ENCODE data around the gene PDF.

The PDF gene

GRCh38 chr16:69324585-69325253 is 5.7 kb downstream of the PDF start:
- in situ Hi-C loops (cut with HindIII; ENCODE audit: low sequenced_read_pairs), result no loop called here
- TF ChIP-seq CTCF (IDR thresholded peaks at IDR 0.05; ENCODE audit: low read depth, low read length, missing control alignments), result no peak
- no peak for DNase-seq (ENCODE audit: low read depth)
- no peak overlapping the region for H3K4me3 ChIP-seq (ENCODE audit: low read depth, low read length)

GRCh38 chr16:69324013-69324531 is 6.3 kb downstream of the PDF start:
- no peak for TF ChIP-seq CTCF (IDR thresholded peaks at IDR 0.05; ENCODE audit: low read depth, low read length, missing control alignments)
- DNase-seq (ENCODE audit: low read depth), result no peak
- H3K4me3 ChIP-seq (ENCODE audit: low read depth, low read length), result no peak overlapping the region
- in situ Hi-C loops (cut with HindIII; ENCODE audit: low sequenced_read_pairs), result no loop called here

GRCh38 chr16:69323415-69323814 is 7.0 kb downstream of the PDF start:
- in situ Hi-C loops (cut with HindIII; ENCODE audit: low sequenced_read_pairs), result no loop called here
- TF ChIP-seq CTCF (IDR thresholded peaks at IDR 0.05; ENCODE audit: low read depth, low read length, missing control alignments), result no peak
- DNase-seq (ENCODE audit: low read depth), result no peak
- H3K4me3 ChIP-seq (ENCODE audit: low read depth, low read length), result no peak overlapping the region

GRCh38 chr16:69322343-69322742 is 8.0 kb downstream of the PDF start:
- DNase-seq (ENCODE audit: low read depth), result no peak
- TF ChIP-seq CTCF (IDR thresholded peaks at IDR 0.05; ENCODE audit: low read depth, low read length, missing control alignments), result no peak
- no peak overlapping the region for H3K4me3 ChIP-seq (ENCODE audit: low read depth, low read length)
- in situ Hi-C loops (cut with HindIII; ENCODE audit: low sequenced_read_pairs), result no loop called here

GRCh38 chr16:69321080-69321479 is 9.3 kb downstream of the PDF start:
- TF ChIP-seq CTCF (IDR thresholded peaks at IDR 0.05; ENCODE audit: low read depth, low read length, missing control alignments), result no peak
- in situ Hi-C loops (cut with HindIII; ENCODE audit: low sequenced_read_pairs), result no loop called here

GRCh38 chr16:69320740-69321073 is 9.7 kb downstream of the PDF start:
- no peak for TF ChIP-seq CTCF (IDR thresholded peaks at IDR 0.05; ENCODE audit: low read depth, low read length, missing control alignments)
- H3K4me3 ChIP-seq (ENCODE audit: low read depth, low read length), result no peak overlapping the region
- no peak for DNase-seq (ENCODE audit: low read depth)
- in situ Hi-C loops (cut with HindIII; ENCODE audit: low sequenced_read_pairs), result no loop called here

More at GRCh38 chr16:69321080-69321479, 9.3 kb downstream of the PDF start:
- H3K4me3 ChIP-seq (ENCODE audit: low read depth, low read length), result no peak overlapping the region
- no peak for DNase-seq (ENCODE audit: low read depth)
